ENCODE measurements around the gene OXA1L. TPM values are rescaled to one million over a fixed set of nuclear protein-coding genes. Genes with fewer than 3 reads are reported as not detected.

The OXA1L gene
- total and polyA plus RNA-seq, 4 donors, result 53.6 to 106 (median 61.8) TPM

GRCh38 chr14:22820731-22821130 lies 54.2 kb downstream of the OXA1L start (continued):
- TF ChIP-seq MAX (IDR thresholded peaks at IDR 0.05), result no peak
- TF ChIP-seq RXRA (IDR thresholded peaks at IDR 0.05), result no peak
- TF ChIP-seq ZBTB33 (IDR thresholded peaks at IDR 0.05), result no peak
- TF ChIP-seq SP1 (IDR thresholded peaks at IDR 0.05), result no peak
- TF ChIP-seq JUND (IDR thresholded peaks at IDR 0.05), result no peak

GRCh38 chr14:22821193-22822015 lies 54.9 kb downstream of the OXA1L start:
- Histone ChIP-seq H3K4me1 (ENCODE audit: control insufficient read depth in 4 of 4, insufficient read depth in 4 of 4, low read length in 3 of 4) (peaks cover 0 to 20% (median 9%) of the 10 kb centered on the region in 4 donors), H3K9ac (ENCODE audit: low read depth in 1 of 2, low read length in 2 of 2) (no peak overlapping the region)
- TF ChIP-seq JUND (IDR thresholded peaks at IDR 0.05), result no peak
- no peak for TF ChIP-seq REST (IDR thresholded peaks at IDR 0.05)
- TF ChIP-seq ATF3 (IDR thresholded peaks at IDR 0.05), result no peak

GRCh38 chr14:22822016-22822570 lies 55.6 kb downstream of the OXA1L start:
- H3K36me3 ChIP-seq (ENCODE audit: control insufficient read depth in 4 of 4, insufficient read depth in 3 of 4, low read depth in 1 of 4, low read length in 3 of 4), result no peaks in the 10 kb centered on the region
- peak overlapping the region in 1 of 2 donors; percentile 60 for H3K27ac ChIP-seq (ENCODE audit: low read depth in 1 of 2, low read length in 2 of 2)
- TF ChIP-seq EGR1 (IDR thresholded peaks at IDR 0.05; ENCODE audit: low read depth in 2 of 2) (no peak), NR2F2 (IDR thresholded peaks at IDR 0.05) (no peak), GABPA (IDR thresholded peaks at IDR 0.05 in 1 of 2, conservative IDR thresholded peaks at IDR 0.05 in 1 of 2) (no peak), RAD21 (IDR thresholded peaks at IDR 0.05) (no peak)
- H3K4me3 ChIP-seq (ENCODE audit: low read depth in 1 of 3, low read length in 3 of 3), result peak overlapping the region in 1 of 3 donors; percentile 45
- peaks cover 0 to 20% (median 9%) of the 10 kb centered on the region in 4 donors for H3K4me1 ChIP-seq (ENCODE audit: control insufficient read depth in 4 of 4, insufficient read depth in 4 of 4, low read length in 3 of 4)
- no peaks in the 10 kb centered on the region for H3K27me3 ChIP-seq (ENCODE audit: control insufficient read depth in 4 of 4, insufficient read depth in 4 of 4, low read length in 3 of 4)
- no peaks in the 10 kb centered on the region for H3K9me3 ChIP-seq (ENCODE audit: control insufficient read depth in 4 of 4, low read length in 3 of 4)
- H3K9ac ChIP-seq (ENCODE audit: low read depth in 1 of 2, low read length in 2 of 2), result no peak overlapping the region
- WGBS, result 51% methylated on average over 32 of the region's 32 CpGs
- no peak for DNase-seq (ENCODE audit: low spot score)

More at GRCh38 chr14:22821193-22822015, 54.9 kb downstream of the OXA1L start:
- Histone ChIP-seq H3K27ac (ENCODE audit: low read depth in 1 of 2, low read length in 2 of 2) (peak overlapping the region in 1 of 2 donors; percentile 60), H3K36me3 (ENCODE audit: control insufficient read depth in 4 of 4, insufficient read depth in 3 of 4, low read depth in 1 of 4, low read length in 3 of 4) (no peaks in the 10 kb centered on the region), H3K4me3 (ENCODE audit: low read depth in 1 of 3, low read length in 3 of 3) (no peak overlapping the region), H3K9me3 (ENCODE audit: control insufficient read depth in 4 of 4, low read length in 3 of 4) (no peaks in the 10 kb centered on the region), H3K27me3 (ENCODE audit: control insufficient read depth in 4 of 4, insufficient read depth in 4 of 4, low read length in 3 of 4) (no peaks in the 10 kb centered on the region)
- 85% methylated on average over 24 of the region's 24 CpGs for WGBS
- no peak for DNase-seq (ENCODE audit: low spot score)

Small RNA genes lying within 50 kb of the gene (small RNA-seq; reads per million reads assigned to genes)
- not detected for gene RF00588

Other genes with a start within 250 kb of the OXA1L start
- 100 to 1,000 TPM; 142 to 187 TPM for gene DAD1, start 177.5 kb upstream of the OXA1L start, total RNA-seq
- 100 to 1,000 TPM; 223 to 254 TPM for gene DAD1, start 177.5 kb upstream of the OXA1L start, polyA plus RNA-seq
- gene ABHD4, start 168.4 kb upstream of the OXA1L start, total RNA-seq, result 10 to 100 TPM in 1 of 2 donors, 1 to 10 TPM in 1; 9.9 to 12.3 TPM
- gene ABHD4, start 168.4 kb upstream of the OXA1L start, polyA plus RNA-seq, result 10 to 100 TPM in 1 of 2 donors, 1 to 10 TPM in 1; 9.0 to 32.9 TPM
- not detected for gene OR6J1, start 122.3 kb upstream of the OXA1L start, total RNA-seq
- not detected for gene OR6J1, start 122.3 kb upstream of the OXA1L start, polyA plus RNA-seq
- 10 to 100 TPM in 1 of 2 donors, 1 to 10 TPM in 1; 9.2 to 14.3 TPM for gene SLC7A7, start 48.7 kb downstream of the OXA1L start, total RNA-seq
- gene SLC7A7, start 48.7 kb downstream of the OXA1L start, polyA plus RNA-seq, result 1 to 10 TPM; 2.8 to 8.3 TPM
- gene MRPL52, start 63.2 kb downstream of the OXA1L start, total RNA-seq, result 10 to 100 TPM in 1 of 2 donors, 1 to 10 TPM in 1; 9.1 to 19.1 TPM
- 100 to 1,000 TPM in 1 of 2 donors, 10 to 100 TPM in 1; 54.1 to 142 TPM for gene MRPL52, start 63.2 kb downstream of the OXA1L start, polyA plus RNA-seq
- gene MMP14, start 69.9 kb downstream of the OXA1L start, total RNA-seq, result 1 to 10 TPM; 7.6 to 8.4 TPM
- 10 to 100 TPM in 1 of 2 donors, under 1 TPM in 1; 0.86 to 10.6 TPM for gene MMP14, start 69.9 kb downstream of the OXA1L start, polyA plus RNA-seq
- 10 to 100 TPM; 30.0 to 32.6 TPM for gene LRP10, start 105.1 kb downstream of the OXA1L start, total RNA-seq
- gene LRP10, start 105.1 kb downstream of the OXA1L start, polyA plus RNA-seq, result 10 to 100 TPM; 19.5 to 61.7 TPM
- under 1 TPM; 0.08 to 0.14 TPM for gene REM2, start 116.5 kb downstream of the OXA1L start, total RNA-seq
- under 1 TPM in 1 of 2 donors, not detected in 1; 0.11 TPM for gene REM2, start 116.5 kb downstream of the OXA1L start, polyA plus RNA-seq
- gene RBM23, start 152.5 kb downstream of the OXA1L start, total RNA-seq, result 100 to 1,000 TPM in 1 of 2 donors, 10 to 100 TPM in 1; 36.7 to 242 TPM
- gene RBM23, start 152.5 kb downstream of the OXA1L start, polyA plus RNA-seq, result 10 to 100 TPM; 22.3 to 26.0 TPM
- gene PRMT5, start 162.7 kb downstream of the OXA1L start, total RNA-seq, result 10 to 100 TPM; 26.2 to 27.5 TPM
- gene PRMT5, start 162.7 kb downstream of the OXA1L start, polyA plus RNA-seq, result 10 to 100 TPM; 14.1 to 28.2 TPM
- gene HAUS4, start 190.4 kb downstream of the OXA1L start, total RNA-seq, result 10 to 100 TPM; 11.9 to 32.8 TPM
- gene HAUS4, start 190.4 kb downstream of the OXA1L start, polyA plus RNA-seq, result 1 to 10 TPM; 5.8 to 7.9 TPM
- 10 to 100 TPM; 15.9 to 34.9 TPM for gene AJUBA, start 215.9 kb downstream of the OXA1L start, total RNA-seq
- 10 to 100 TPM; 15.5 to 23.4 TPM for gene AJUBA, start 215.9 kb downstream of the OXA1L start, polyA plus RNA-seq
- gene C14orf93, start 243.5 kb downstream of the OXA1L start, total RNA-seq, result 1 to 10 TPM; 3.8 to 7.1 TPM
- 1 to 10 TPM; 2.1 to 3.0 TPM for gene C14orf93, start 243.5 kb downstream of the OXA1L start, polyA plus RNA-seq